SKM-1 treated with dmso at 0.1 percent for 144 hours (cell line): ENCODE data around the gene DCST2.
"Not testable (repeated sequence)": the region's sequence is repeated elsewhere in the genome, so short reads cannot be mapped to it uniquely, and the experiment has no call there.

Experiments
- DNase-seq: peaks from one replicate; lab custom pipeline; 2025; ENCODE audit not compliant: unreplicated experiment; lab: John Stamatoyannopoulos, UW

DCST2 gene

GRCh38 chr1:155000726-155001424 lies 32.7 kb downstream of the DCST2 start:
- DNase-seq = peak; percentile 90

- DNase-seq = no peak
These were observed 33.2 kb downstream of the DCST2 start for GRCh38 chr1:155000411-155000725.

- peak; percentile 55 for DNase-seq
These were observed 33.8 kb downstream of the DCST2 start for GRCh38 chr1:154999571-155000410.

- peak; percentile 83 for DNase-seq
These were observed 34.6 kb downstream of the DCST2 start for GRCh38 chr1:154998818-154999570.

GRCh38 chr1:154998201-154998780 lies 35.3 kb downstream of the DCST2 start:
- no peak for DNase-seq

- DNase-seq = peak; percentile 80
These were observed 36.4 kb downstream of the DCST2 start for GRCh38 chr1:154996966-154997701.

- peak; percentile 51 for DNase-seq
These were observed 38.1 kb downstream of the DCST2 start for GRCh38 chr1:154995301-154995983.

GRCh38 chr1:154994591-154994990 lies 39.0 kb downstream of the DCST2 start:
- DNase-seq = no peak

GRCh38 chr1:154994269-154994587 lies 39.4 kb downstream of the DCST2 start:
- no peak for DNase-seq

- no peak for DNase-seq
These were observed 39.9 kb downstream of the DCST2 start, which contains the start of gene LENEP for GRCh38 chr1:154993572-154994268. TSS of gene LENEP (plus strand) at chr1:154993586. CDS start at chr1:154993608, 22 bp downstream.

- DNase-seq = no peak
These were observed 40.6 kb downstream of the DCST2 start for GRCh38 chr1:154992721-154993571.

- no peak for DNase-seq
These were observed 43.3 kb downstream of the DCST2 start for GRCh38 chr1:154990276-154990675.

GRCh38 chr1:154989195-154989860 lies 44.3 kb downstream of the DCST2 start:
- DNase-seq = no peak

- no peak for DNase-seq
These were observed 45.3 kb downstream of the DCST2 start for GRCh38 chr1:154988058-154988954.

- DNase-seq = no peak
These were observed 46.3 kb downstream of the DCST2 start for GRCh38 chr1:154987326-154987725.

- not testable (repeated sequence) for DNase-seq
These were observed 46.8 kb downstream of the DCST2 start for GRCh38 chr1:154986736-154987135.
